BLaER1 (cell line): ENCODE data around the gene TEX2.

Source experiments
- H3K27ac ChIP-seq: shearing (Covaris generic); formaldehyde crosslinking; 2 replicates; pipeline ENCODE4 v1.8.1; 2022
- H3K27me3 ChIP-seq: shearing (Covaris generic); formaldehyde crosslinking; 2 replicates; pipeline ENCODE4 v1.8.1; 2022
- H3K36me3 ChIP-seq: shearing (Covaris generic); formaldehyde crosslinking; 2 replicates; pipeline ENCODE4 v1.8.1; 2022
- H3K4me1 ChIP-seq: shearing (Covaris generic); formaldehyde crosslinking; 2 replicates; pipeline ENCODE4 v1.8.1; 2022
- H3K4me2 ChIP-seq: shearing (Covaris generic); formaldehyde crosslinking; 2 replicates; pipeline ENCODE4 v1.8.1; 2022
- H3K4me3 ChIP-seq: shearing (Covaris generic); formaldehyde crosslinking; 2 replicates; pipeline ENCODE4 v1.8.1; 2022
- H3K9ac ChIP-seq: shearing (Covaris generic); formaldehyde crosslinking; 2 replicates; pipeline ENCODE4 v1.8.1; 2022
- H3K9me3 ChIP-seq: shearing (Covaris generic); formaldehyde crosslinking; 2 replicates; pipeline ENCODE4 v1.8.1; 2022
- H4K20me1 ChIP-seq: shearing (Covaris generic); formaldehyde crosslinking; 2 replicates; pipeline ENCODE4 v1.8.1; 2022
- Cebpa-rat ChIP-seq: shearing (Covaris generic); IDR thresholded peaks from 2 replicates; pipeline ENCODE4 v1.8.1; 2022

TEX2 gene

DNA sequence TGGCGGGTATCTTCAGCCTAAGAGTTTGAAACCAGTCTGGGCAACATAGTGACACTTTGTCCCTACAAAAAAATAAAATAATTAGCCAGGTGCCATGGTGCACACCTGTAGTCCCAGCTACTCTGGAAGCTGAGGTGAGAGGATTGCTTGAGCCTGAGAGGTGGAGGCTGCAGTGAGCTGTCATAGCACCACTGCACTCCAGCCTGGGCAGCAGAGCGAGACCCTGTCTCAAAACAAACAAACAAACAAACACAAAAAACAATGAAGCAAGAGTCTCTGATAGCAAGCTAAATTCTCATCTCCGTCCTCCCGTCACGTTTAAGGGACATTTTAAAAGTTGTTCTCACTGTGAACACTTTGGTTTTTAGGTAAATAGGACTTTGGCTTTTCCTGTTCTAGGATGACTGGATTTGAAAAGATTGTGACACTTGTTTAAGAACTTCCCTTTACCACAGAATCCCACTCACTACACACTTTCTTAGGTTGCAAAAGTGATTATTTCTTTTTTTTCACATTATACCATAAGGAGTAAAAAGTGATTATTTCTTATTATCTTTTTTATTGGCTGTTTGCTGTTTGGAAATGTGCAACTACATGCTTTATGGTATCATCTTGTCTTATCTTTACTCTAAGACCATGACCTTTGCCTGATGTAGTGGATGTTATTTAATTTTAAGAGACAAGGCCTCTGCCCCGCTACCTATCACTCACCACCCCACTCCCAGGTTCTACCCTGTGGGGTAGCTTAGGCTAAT, 128.7 kb downstream of the TEX2 start:
- Histone ChIP-seq H3K27ac (no peak overlapping the region), H3K4me2 (no peak overlapping the region), H4K20me1 (peaks cover 3% of the 10 kb centered on the region), H3K9ac (no peak overlapping the region), H3K4me1 (peaks cover 28% of the 10 kb centered on the region), H3K9me3 (no peaks in the 10 kb centered on the region), H3K36me3 (no peaks in the 10 kb centered on the region), H3K4me3 (no peak overlapping the region), H3K27me3 (peaks cover 5% of the 10 kb centered on the region)
- TF ChIP-seq Cebpa-rat, result no peak

GRCh38 chr17:64133546-64134215, 129.4 kb downstream of the TEX2 start:
- H3K36me3 ChIP-seq, result no peaks in the 10 kb centered on the region
- H4K20me1 ChIP-seq, result peaks cover 10% of the 10 kb centered on the region
- H3K27ac ChIP-seq, result no peak overlapping the region
- H3K9me3 ChIP-seq, result no peaks in the 10 kb centered on the region
- H3K27me3 ChIP-seq, result peaks cover 12% of the 10 kb centered on the region
- no peak overlapping the region for H3K4me3 ChIP-seq
- H3K4me2 ChIP-seq, result no peak overlapping the region
- peaks cover 35% of the 10 kb centered on the region for H3K4me1 ChIP-seq
- H3K9ac ChIP-seq, result no peak overlapping the region
- TF ChIP-seq Cebpa-rat, result no peak

DNA sequence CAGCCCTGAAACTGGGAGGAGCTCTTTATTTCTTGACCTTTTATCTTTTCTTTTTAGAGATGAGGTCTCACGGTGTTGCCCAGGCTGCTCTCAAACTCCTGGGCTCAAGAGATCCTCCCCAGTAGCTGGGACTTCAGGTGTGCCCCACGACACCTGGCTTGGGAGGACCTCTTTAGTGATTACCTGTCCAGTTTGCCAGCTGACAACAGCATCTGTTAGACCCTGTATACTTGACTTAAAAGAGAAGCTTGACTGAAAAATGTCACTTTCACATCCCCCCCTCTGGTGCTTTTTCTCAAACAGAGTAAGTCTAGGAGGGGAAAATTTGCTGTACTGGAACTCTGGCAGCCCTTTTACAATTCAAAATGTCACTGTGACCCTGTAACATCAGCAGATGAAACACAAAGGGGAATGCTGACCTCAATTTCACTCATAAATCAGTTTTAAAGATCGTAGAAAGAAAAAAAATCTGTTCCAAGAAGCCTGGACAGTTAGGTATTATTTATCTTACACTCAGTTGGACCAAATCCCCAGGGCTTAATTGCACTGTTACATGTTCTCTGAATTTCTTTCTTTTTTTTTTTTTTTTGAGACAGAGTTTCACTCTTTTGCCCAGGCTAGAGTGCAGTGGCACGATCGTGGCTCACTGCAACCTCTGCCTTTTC, 131.3 kb downstream of the TEX2 start:
- Histone ChIP-seq H3K4me2 (peak overlapping the region; percentile 95; the same call in 1 of the 2 replicates), H3K9ac (0 out of 2 replicates have a peak overlapping the region, but pooled peaks have one; percentile 10), H3K36me3 (no peaks in the 10 kb centered on the region), H4K20me1 (peaks cover 30% of the 10 kb centered on the region), H3K4me1 (peaks cover 36% of the 10 kb centered on the region), H3K27ac (no peak overlapping the region), H3K27me3 (peaks cover 25% of the 10 kb centered on the region), H3K4me3 (no peak overlapping the region), H3K9me3 (no peaks in the 10 kb centered on the region)
- TF ChIP-seq Cebpa-rat, result no peak

DNA sequence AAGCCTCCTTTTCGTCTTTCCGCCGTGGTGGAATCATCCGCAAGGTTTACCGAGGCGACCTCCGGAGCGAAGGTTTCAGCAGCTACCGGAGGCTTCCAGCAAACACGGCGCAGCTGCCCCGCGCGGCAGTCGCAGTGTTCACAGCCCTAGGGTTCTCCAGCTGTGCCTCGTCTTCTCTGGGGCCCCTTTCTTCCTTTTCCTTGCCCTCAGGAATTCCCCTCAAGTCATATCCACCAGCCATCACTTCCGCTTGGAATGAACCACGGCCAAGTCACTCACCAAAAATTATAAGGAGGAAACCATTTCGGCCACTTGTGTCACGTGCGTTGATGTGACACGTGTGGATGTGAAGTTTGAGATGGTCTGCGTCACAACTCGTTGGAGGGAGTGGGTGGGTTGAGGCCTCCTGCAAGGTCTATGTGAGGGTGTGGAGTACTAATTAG, 132.5 kb downstream of the TEX2 start:
- no peak for TF ChIP-seq Cebpa-rat
- H3K4me2 ChIP-seq, result peak overlapping the region; percentile 95
- peaks cover 41% of the 10 kb centered on the region for H4K20me1 ChIP-seq
- H3K36me3 ChIP-seq, result no peaks in the 10 kb centered on the region
- peaks cover 25% of the 10 kb centered on the region for H3K27me3 ChIP-seq
- H3K4me3 ChIP-seq, result peak overlapping the region; percentile 93
- no peaks in the 10 kb centered on the region for H3K9me3 ChIP-seq
- H3K27ac ChIP-seq, result peak overlapping the region; percentile 46; the same call in 1 of the 2 replicates
- H3K9ac ChIP-seq, result peak overlapping the region; percentile 68
- peaks cover 36% of the 10 kb centered on the region for H3K4me1 ChIP-seq

GRCh38 chr17:64129765-64130558, 133.1 kb downstream of the TEX2 start, which contains the start of gene ERN1:
ERN1 (minus strand) TSS chr17:64130144; CDS start chr17:64130029, 115 bp downstream.
- no peak for TF ChIP-seq Cebpa-rat
- Histone ChIP-seq H3K4me1 (peaks cover 36% of the 10 kb centered on the region), H3K9me3 (no peaks in the 10 kb centered on the region), H4K20me1 (peaks cover 46% of the 10 kb centered on the region), H3K27ac (peak within 1 kb of the TSS; percentile 73), H3K4me2 (peak within 1 kb of the TSS; percentile 96), H3K27me3 (peaks cover 25% of the 10 kb centered on the region), H3K4me3 (peak within 1 kb of the TSS; percentile 93), H3K36me3 (no peaks in the 10 kb centered on the region), H3K9ac (peak within 1 kb of the TSS; percentile 88)

GRCh38 chr17:64129515-64129764, 133.6 kb downstream of the TEX2 start:
- Histone ChIP-seq H3K9me3 (no peaks in the 10 kb centered on the region), H3K27ac (peak overlapping the region; percentile 73), H3K4me1 (peaks cover 36% of the 10 kb centered on the region), H4K20me1 (peaks cover 46% of the 10 kb centered on the region), H3K9ac (peak overlapping the region; percentile 88), H3K4me2 (peak overlapping the region; percentile 96), H3K4me3 (peak overlapping the region; percentile 93), H3K36me3 (no peaks in the 10 kb centered on the region), H3K27me3 (peaks cover 25% of the 10 kb centered on the region)
- no peak for TF ChIP-seq Cebpa-rat

GRCh38 chr17:64128787-64129514, 134.1 kb downstream of the TEX2 start:
- H3K4me3 ChIP-seq, result peak overlapping the region; percentile 93
- peak overlapping the region; percentile 96 for H3K4me2 ChIP-seq
- peak overlapping the region; percentile 73; the same call in 1 of the 2 replicates for H3K27ac ChIP-seq
- peaks cover 25% of the 10 kb centered on the region for H3K27me3 ChIP-seq
- no peaks in the 10 kb centered on the region for H3K36me3 ChIP-seq
- peak overlapping the region; percentile 88 for H3K9ac ChIP-seq
- H3K4me1 ChIP-seq, result peaks cover 36% of the 10 kb centered on the region
- 0 out of 2 replicates have a peak, but pooled peaks cover 3% of the 10 kb centered on the region for H3K9me3 ChIP-seq
- H4K20me1 ChIP-seq, result peaks cover 46% of the 10 kb centered on the region
- no peak for TF ChIP-seq Cebpa-rat

DNA sequence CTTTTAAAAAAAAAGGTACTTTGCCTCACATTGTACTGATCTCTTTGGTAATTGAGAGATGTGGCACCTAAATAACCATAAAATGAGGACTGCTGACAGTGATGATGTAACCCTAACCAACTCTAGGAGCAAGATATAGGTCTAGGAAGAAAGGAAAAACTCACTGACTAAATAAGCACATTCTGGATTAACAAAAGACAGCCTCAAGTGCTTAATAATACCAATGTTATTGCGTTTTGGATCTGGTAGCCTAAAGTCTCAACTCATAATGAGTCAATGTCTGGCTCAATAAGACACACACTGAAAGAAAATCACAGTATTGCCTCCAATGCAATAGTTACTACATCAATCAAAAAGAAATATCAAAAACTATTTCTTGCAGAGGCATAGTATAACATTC, 136.1 kb downstream of the TEX2 start:
- Histone ChIP-seq H3K9ac (no peak overlapping the region), H3K27me3 (peaks cover 25% of the 10 kb centered on the region), H3K9me3 (0 out of 2 replicates have a peak, but pooled peaks cover 3% of the 10 kb centered on the region), H3K27ac (no peak overlapping the region), H3K36me3 (no peaks in the 10 kb centered on the region), H4K20me1 (peaks cover 46% of the 10 kb centered on the region), H3K4me3 (no peak overlapping the region), H3K4me1 (peaks cover 26% of the 10 kb centered on the region), H3K4me2 (no peak overlapping the region)
- no peak for TF ChIP-seq Cebpa-rat

GRCh38 chr17:64125937-64126336, 137.1 kb downstream of the TEX2 start:
- H3K4me1 ChIP-seq, result peaks cover 23% of the 10 kb centered on the region
- no peaks in the 10 kb centered on the region for H3K36me3 ChIP-seq
- no peak overlapping the region for H3K4me2 ChIP-seq

More at GRCh38 chr17:64125937-64126336, 137.1 kb downstream of the TEX2 start:
- Histone ChIP-seq H3K9ac (no peak overlapping the region), H3K27me3 (peaks cover 25% of the 10 kb centered on the region), H3K9me3 (0 out of 2 replicates have a peak, but pooled peaks cover 3% of the 10 kb centered on the region), H4K20me1 (peaks cover 46% of the 10 kb centered on the region), H3K27ac (no peak overlapping the region), H3K4me3 (no peak overlapping the region)
- no peak for TF ChIP-seq Cebpa-rat
